SK-N-SH treated with all-trans-retinoic acid at 6 μM for 48 hours (cell line): ENCODE results near the gene NR2E1.

ENCODE experiments used
- ATAC-seq: fragments of 200-7000 bp; cut with Tn5 transposase; 3 replicates; pipeline ENCODE4 v1.9.1; 2020; ENCODE audit warnings: mild to moderate bottlenecking, moderate library complexity
- ARNTL ChIP-seq: fragments of 450-650 bp; formaldehyde crosslinking; IDR thresholded peaks from 2 replicates; pipeline ENCODE4 v1.5.0; 2020; ENCODE audit warnings: low read depth, mild to moderate bottlenecking, moderate library complexity, borderline replicate concordance
- BACH2 ChIP-seq: fragments of 250-450 bp; sonication (Bioruptor Pico); IDR thresholded peaks from 2 replicates; pipeline ENCODE4 v1.9.0; 2021; ENCODE audit warnings: mild to moderate bottlenecking, borderline replicate concordance
- CSDC2 ChIP-seq: fragments of 250-450 bp; sonication (Bioruptor Pico); IDR thresholded peaks from 2 replicates; pipeline ENCODE4 v1.5.0; 2020; ENCODE audit warnings: mild to moderate bottlenecking, moderate library complexity
- ESRRG ChIP-seq: fragments of 250-450 bp; sonication (Bioruptor Pico); IDR thresholded peaks from 2 replicates; pipeline ENCODE4 v1.6.1; 2021; ENCODE audit warnings: mild to moderate bottlenecking
- GLIS3 ChIP-seq: fragments of 250-450 bp; sonication (Bioruptor Pico); IDR thresholded peaks from 2 replicates; pipeline ENCODE4 v1.5.0; 2020; ENCODE audit warnings: mild to moderate bottlenecking, moderate library complexity
- OSR1 ChIP-seq: fragments of 250-450 bp; sonication (Bioruptor Pico); IDR thresholded peaks from 2 replicates; pipeline ENCODE4 v1.8.0; 2022; ENCODE audit warnings: moderate library complexity, mild to moderate bottlenecking, inconsistent platforms
- RARB ChIP-seq: fragments of 250-450 bp; sonication (Bioruptor Pico); IDR thresholded peaks from 2 replicates; pipeline ENCODE4 v1.8.0; 2021; ENCODE audit warnings: mild to moderate bottlenecking, moderate library complexity
- SNAI2 ChIP-seq: fragments of 250-450 bp; sonication (Bioruptor Pico); IDR thresholded peaks from 2 replicates; pipeline ENCODE4 v1.5.0; 2020; ENCODE audit warnings: mild to moderate bottlenecking, moderate library complexity
- TCF4 ChIP-seq: fragments of 250-450 bp; sonication (Bioruptor Pico); IDR thresholded peaks from 2 replicates; pipeline ENCODE4 v1.8.0; 2021; ENCODE audit warnings: mild to moderate bottlenecking, moderate library complexity, borderline replicate concordance
- TOX ChIP-seq: fragments of 250-450 bp; sonication (Bioruptor Pico); IDR thresholded peaks from 2 replicates; pipeline ENCODE4 v1.8.0; 2021; ENCODE audit warnings: mild to moderate bottlenecking, moderate library complexity, borderline replicate concordance
- ZC3H10 ChIP-seq: fragments of 250-450 bp; sonication (Bioruptor Pico); IDR thresholded peaks from 2 replicates; pipeline ENCODE4 v1.5.1; 2021; ENCODE audit warnings: mild to moderate bottlenecking, moderate library complexity
- ZFP3 ChIP-seq: fragments of 250-450 bp; sonication (Bioruptor Pico); IDR thresholded peaks from 2 replicates; pipeline ENCODE4 v1.5.0; 2020; ENCODE audit warnings: mild to moderate bottlenecking, moderate library complexity
- ZFP30 ChIP-seq: fragments of 450-650 bp; formaldehyde crosslinking; IDR thresholded peaks from 2 replicates; pipeline ENCODE4 v1.5.0; 2022; ENCODE audit warnings: mild to moderate bottlenecking, moderate library complexity
- ZNF565 ChIP-seq: fragments of 450-650 bp; formaldehyde crosslinking; conservative IDR thresholded peaks from 2 replicates; pipeline ENCODE4 v1.5.0; 2020; ENCODE audit warnings: low read depth, mild to moderate bottlenecking, moderate library complexity
- ZNF70 ChIP-seq: fragments of 450-650 bp; formaldehyde crosslinking; IDR thresholded peaks from 2 replicates; pipeline ENCODE4 v1.5.0; 2020; ENCODE audit warnings: mild to moderate bottlenecking, moderate library complexity
- ZNF8 ChIP-seq: fragments of 450-650 bp; formaldehyde crosslinking; IDR thresholded peaks from 2 replicates; pipeline ENCODE4 v1.5.0; 2020; ENCODE audit warnings: mild to moderate bottlenecking, moderate library complexity
- TF ChIP-seq, protein P1 (sequence below): fragments of 250-450 bp; sonication (Bioruptor Pico); IDR thresholded peaks from 2 replicates; pipeline ENCODE4 v1.8.0; 2020; ENCODE audit warnings: mild to moderate bottlenecking, moderate library complexity, borderline replicate concordance
- TF ChIP-seq, protein P2 (sequence below): fragments of 250-450 bp; sonication (Bioruptor Pico); IDR thresholded peaks from 2 replicates; pipeline ENCODE4 v1.5.1; 2020; ENCODE audit warnings: low read depth, mild to moderate bottlenecking, moderate library complexity
- TF ChIP-seq, protein P3 (sequence below): fragments of 250-450 bp; sonication (Bioruptor Pico); IDR thresholded peaks from 2 replicates; pipeline ENCODE4 v1.5.1; 2021; ENCODE audit warnings: mild to moderate bottlenecking, moderate library complexity
- TF ChIP-seq, protein P4 (sequence below): fragments of 250-450 bp; sonication (Bioruptor Pico); IDR thresholded peaks from 2 replicates; pipeline ENCODE4 v1.5.0; 2020; ENCODE audit warnings: mild to moderate bottlenecking, moderate library complexity
- TF ChIP-seq, protein P5 (sequence below): fragments of 250-450 bp; sonication (Bioruptor Pico); IDR thresholded peaks from 2 replicates; pipeline ENCODE4 v1.8.0; 2021; ENCODE audit warnings: low read depth, mild to moderate bottlenecking, moderate library complexity, borderline replicate concordance

The NR2E1 gene

DNA sequence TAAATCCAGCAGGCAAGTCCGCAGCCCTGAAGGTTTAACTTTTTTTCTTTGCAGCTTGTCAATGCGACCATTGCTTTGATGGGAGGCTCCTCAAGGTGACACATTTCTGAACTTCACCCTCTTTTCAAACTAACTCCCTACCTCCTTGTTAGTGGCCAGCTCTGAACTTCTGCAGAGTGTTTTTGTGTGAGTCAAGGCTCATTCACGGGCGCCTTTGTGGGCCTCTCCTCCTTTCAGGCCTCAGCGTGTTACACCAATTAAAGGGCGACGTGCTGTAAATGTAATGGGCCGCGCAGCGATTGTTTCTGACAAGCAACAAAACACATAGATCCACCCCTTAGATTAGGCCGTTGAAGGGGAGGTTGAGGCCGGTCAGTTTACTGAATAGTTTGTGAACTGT lies 45.5 kb upstream of the NR2E1 start (continued):
- TF ChIP-seq SNAI2 (CRISPR knock-in tag) (no peak), ZC3H10 (CRISPR knock-in tag) (no peak), CSDC2 (CRISPR knock-in tag) (no peak)

DNA sequence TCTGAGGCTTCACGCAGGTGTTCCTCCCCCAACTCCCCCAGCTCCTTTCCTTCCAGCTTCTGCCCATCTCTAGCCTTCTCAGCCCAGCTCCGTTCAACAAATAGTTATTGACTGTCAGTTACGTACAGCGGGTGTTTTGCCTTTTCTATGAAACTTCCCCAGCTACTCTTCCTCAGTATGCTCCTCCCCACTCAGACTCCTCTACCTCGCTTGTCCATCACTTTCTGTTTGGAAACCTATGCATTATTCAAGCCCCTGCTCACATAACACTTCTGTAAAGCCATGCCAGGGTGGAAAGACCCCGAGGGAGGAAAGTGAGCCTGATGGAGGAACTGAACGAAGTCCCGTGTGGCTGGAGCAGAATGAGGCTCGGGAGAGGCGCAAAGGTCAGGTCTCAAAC lies 44.2 kb upstream of the NR2E1 start:
- ATAC-seq, result no peak
- TF ChIP-seq ZNF70 (CRISPR knock-in tag) (no peak), TCF4 (CRISPR knock-in tag) (no peak), ZNF565 (CRISPR knock-in tag) (no peak), SNAI2 (CRISPR knock-in tag) (no peak), ZC3H10 (CRISPR knock-in tag) (no peak), ARNTL (CRISPR knock-in tag) (no peak), RARB (CRISPR knock-in tag) (no peak), ZFP3 (CRISPR knock-in tag) (no peak), CSDC2 (CRISPR knock-in tag) (no peak), OSR1 (CRISPR knock-in tag) (no peak), BACH2 (CRISPR knock-in tag) (no peak)
- TF ChIP-seq, protein P1, sequence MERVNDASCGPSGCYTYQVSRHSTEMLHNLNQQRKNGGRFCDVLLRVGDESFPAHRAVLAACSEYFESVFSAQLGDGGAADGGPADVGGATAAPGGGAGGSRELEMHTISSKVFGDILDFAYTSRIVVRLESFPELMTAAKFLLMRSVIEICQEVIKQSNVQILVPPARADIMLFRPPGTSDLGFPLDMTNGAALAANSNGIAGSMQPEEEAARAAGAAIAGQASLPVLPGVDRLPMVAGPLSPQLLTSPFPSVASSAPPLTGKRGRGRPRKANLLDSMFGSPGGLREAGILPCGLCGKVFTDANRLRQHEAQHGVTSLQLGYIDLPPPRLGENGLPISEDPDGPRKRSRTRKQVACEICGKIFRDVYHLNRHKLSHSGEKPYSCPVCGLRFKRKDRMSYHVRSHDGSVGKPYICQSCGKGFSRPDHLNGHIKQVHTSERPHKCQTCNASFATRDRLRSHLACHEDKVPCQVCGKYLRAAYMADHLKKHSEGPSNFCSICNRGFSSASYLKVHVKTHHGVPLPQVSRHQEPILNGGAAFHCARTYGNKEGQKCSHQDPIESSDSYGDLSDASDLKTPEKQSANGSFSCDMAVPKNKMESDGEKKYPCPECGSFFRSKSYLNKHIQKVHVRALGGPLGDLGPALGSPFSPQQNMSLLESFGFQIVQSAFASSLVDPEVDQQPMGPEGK (CRISPR knock-in tag), result no peak
- TF ChIP-seq, protein P2, sequence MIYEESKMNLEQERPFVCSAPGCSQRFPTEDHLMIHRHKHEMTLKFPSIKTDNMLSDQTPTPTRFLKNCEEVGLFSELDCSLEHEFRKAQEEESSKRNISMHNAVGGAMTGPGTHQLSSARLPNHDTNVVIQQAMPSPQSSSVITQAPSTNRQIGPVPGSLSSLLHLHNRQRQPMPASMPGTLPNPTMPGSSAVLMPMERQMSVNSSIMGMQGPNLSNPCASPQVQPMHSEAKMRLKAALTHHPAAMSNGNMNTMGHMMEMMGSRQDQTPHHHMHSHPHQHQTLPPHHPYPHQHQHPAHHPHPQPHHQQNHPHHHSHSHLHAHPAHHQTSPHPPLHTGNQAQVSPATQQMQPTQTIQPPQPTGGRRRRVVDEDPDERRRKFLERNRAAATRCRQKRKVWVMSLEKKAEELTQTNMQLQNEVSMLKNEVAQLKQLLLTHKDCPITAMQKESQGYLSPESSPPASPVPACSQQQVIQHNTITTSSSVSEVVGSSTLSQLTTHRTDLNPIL (CRISPR knock-in tag), result no peak
- TF ChIP-seq, protein P3, sequence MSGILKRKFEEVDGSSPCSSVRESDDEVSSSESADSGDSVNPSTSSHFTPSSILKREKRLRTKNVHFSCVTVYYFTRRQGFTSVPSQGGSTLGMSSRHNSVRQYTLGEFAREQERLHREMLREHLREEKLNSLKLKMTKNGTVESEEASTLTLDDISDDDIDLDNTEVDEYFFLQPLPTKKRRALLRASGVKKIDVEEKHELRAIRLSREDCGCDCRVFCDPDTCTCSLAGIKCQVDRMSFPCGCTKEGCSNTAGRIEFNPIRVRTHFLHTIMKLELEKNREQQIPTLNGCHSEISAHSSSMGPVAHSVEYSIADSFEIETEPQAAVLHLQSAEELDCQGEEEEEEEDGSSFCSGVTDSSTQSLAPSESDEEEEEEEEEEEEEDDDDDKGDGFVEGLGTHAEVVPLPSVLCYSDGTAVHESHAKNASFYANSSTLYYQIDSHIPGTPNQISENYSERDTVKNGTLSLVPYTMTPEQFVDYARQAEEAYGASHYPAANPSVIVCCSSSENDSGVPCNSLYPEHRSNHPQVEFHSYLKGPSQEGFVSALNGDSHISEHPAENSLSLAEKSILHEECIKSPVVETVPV (CRISPR knock-in tag), result no peak

DNA sequence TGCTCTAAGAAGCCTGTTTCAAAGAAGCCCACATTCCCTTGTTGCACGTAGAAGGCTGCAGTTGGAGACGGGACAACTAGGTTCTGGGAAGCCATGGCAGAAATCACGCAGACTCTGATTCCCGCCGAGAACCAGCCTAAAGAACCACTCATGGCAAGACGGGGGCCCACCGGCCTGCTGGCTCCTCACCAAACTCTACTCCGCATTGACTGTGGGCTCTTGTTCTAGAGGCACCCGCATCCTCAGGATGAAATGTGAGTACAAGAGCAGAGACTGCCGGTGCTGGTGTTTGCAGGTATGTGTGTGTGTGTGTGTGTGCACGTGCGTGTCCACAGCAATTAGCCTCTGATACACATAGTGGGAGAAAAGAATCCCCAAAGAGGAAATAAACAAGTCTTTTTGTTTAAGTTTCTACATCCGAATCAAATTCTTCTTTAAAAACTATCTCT lies 42.3 kb upstream of the NR2E1 start:
- no peak for ATAC-seq

DNA sequence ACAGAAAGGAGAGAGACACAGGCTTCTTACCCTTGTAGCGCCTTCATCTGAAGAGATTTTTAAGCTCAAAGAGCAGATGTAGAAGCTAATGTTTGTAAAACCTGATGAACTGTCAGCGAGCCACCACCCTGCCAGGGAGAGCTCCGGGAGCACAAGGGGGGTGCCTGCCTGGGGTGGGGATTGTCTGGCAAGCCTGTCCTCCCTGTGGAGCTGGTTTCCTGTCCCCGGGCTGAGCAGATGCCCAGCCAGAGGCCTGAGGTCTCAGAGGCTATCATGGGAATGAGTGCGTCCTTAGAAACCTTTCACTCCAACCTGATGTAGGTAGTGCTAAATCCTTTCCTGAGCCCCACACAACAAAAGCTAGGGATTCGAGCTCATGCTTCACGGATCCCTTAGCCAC lies 41.9 kb upstream of the NR2E1 start:
- TF ChIP-seq, protein P2 (CRISPR knock-in tag), result no peak
- TF ChIP-seq ZFP3 (CRISPR knock-in tag) (no peak), TOX (CRISPR knock-in tag) (no peak), ZNF70 (CRISPR knock-in tag) (no peak), CSDC2 (CRISPR knock-in tag) (no peak), ESRRG (CRISPR knock-in tag) (no peak), GLIS3 (CRISPR knock-in tag) (no peak), OSR1 (CRISPR knock-in tag) (no peak), BACH2 (CRISPR knock-in tag) (no peak), RARB (CRISPR knock-in tag) (no peak), ZNF565 (CRISPR knock-in tag) (no peak), ZNF8 (CRISPR knock-in tag) (no peak), ZFP30 (CRISPR knock-in tag) (no peak), TCF4 (CRISPR knock-in tag) (no peak)
- TF ChIP-seq, protein P4, sequence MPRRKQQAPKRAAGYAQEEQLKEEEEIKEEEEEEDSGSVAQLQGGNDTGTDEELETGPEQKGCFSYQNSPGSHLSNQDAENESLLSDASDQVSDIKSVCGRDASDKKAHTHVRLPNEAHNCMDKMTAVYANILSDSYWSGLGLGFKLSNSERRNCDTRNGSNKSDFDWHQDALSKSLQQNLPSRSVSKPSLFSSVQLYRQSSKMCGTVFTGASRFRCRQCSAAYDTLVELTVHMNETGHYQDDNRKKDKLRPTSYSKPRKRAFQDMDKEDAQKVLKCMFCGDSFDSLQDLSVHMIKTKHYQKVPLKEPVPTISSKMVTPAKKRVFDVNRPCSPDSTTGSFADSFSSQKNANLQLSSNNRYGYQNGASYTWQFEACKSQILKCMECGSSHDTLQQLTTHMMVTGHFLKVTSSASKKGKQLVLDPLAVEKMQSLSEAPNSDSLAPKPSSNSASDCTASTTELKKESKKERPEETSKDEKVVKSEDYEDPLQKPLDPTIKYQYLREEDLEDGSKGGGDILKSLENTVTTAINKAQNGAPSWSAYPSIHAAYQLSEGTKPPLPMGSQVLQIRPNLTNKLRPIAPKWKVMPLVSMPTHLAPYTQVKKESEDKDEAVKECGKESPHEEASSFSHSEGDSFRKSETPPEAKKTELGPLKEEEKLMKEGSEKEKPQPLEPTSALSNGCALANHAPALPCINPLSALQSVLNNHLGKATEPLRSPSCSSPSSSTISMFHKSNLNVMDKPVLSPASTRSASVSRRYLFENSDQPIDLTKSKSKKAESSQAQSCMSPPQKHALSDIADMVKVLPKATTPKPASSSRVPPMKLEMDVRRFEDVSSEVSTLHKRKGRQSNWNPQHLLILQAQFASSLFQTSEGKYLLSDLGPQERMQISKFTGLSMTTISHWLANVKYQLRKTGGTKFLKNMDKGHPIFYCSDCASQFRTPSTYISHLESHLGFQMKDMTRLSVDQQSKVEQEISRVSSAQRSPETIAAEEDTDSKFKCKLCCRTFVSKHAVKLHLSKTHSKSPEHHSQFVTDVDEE (CRISPR knock-in tag), result no peak
- TF ChIP-seq, protein P5, sequence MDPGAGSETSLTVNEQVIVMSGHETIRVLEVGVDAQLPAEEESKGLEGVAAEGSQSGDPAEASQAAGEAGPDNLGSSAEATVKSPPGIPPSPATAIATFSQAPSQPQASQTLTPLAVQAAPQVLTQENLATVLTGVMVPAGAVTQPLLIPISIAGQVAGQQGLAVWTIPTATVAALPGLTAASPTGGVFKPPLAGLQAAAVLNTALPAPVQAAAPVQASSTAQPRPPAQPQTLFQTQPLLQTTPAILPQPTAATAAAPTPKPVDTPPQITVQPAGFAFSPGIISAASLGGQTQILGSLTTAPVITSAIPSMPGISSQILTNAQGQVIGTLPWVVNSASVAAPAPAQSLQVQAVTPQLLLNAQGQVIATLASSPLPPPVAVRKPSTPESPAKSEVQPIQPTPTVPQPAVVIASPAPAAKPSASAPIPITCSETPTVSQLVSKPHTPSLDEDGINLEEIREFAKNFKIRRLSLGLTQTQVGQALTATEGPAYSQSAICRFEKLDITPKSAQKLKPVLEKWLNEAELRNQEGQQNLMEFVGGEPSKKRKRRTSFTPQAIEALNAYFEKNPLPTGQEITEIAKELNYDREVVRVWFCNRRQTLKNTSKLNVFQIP (CRISPR knock-in tag), result no peak
- TF ChIP-seq, protein P3 (CRISPR knock-in tag), result no peak
- TF ChIP-seq, all 23 proteins: peak for 0
- ATAC-seq, result no peak

More for the DNA sequence above, 42.3 kb upstream of the NR2E1 start:
- TF ChIP-seq ZNF8 (CRISPR knock-in tag), result no peak
